GM21447 (cell line): ENCODE data around the gene HHIPL1.
"Not testable (repeated sequence)": the region's sequence is repeated elsewhere in the genome, so short reads cannot be mapped to it uniquely, and the experiment has no call there.

Experiments
- ATAC-seq: cut with Tn5 transposase; IDR thresholded peaks from one replicate; pipeline ENCODE4 v1.9.1; 2021; ENCODE audit not compliant: unreplicated experiment

HHIPL1 gene

DNA sequence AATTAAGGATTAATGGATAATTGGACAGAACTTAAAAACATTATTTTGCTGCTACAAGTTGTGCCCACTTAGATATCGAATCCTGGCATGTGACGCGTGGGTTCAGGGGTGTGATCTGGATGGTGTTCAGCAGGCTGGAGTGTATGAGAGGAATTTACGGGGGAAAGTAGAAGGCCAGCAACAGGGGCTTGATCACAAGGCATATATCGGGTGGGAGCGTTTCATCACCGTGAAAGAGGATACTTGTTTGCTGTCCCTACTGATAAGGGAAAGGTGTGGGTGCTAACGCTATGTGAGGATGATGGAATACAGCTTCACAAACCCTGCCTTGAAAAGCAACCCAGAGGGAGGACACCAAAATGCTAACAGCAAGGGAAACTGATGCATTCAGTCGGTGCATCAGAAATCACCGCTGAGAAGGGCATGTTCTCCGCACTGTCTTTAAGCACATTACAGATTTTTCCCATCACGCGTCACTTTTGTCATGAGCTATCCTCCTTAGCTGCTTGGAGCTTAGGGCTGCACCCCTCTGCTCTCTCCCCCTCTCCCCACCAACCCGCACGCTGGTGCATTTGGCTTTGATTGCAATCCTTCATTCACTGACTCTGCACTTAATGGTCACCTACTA, 13.4 kb downstream of the HHIPL1 start:
- ATAC-seq = no peak

GRCh38 chr14:99659333-99659741, 14.4 kb downstream of the HHIPL1 start:
- no peak for ATAC-seq

DNA sequence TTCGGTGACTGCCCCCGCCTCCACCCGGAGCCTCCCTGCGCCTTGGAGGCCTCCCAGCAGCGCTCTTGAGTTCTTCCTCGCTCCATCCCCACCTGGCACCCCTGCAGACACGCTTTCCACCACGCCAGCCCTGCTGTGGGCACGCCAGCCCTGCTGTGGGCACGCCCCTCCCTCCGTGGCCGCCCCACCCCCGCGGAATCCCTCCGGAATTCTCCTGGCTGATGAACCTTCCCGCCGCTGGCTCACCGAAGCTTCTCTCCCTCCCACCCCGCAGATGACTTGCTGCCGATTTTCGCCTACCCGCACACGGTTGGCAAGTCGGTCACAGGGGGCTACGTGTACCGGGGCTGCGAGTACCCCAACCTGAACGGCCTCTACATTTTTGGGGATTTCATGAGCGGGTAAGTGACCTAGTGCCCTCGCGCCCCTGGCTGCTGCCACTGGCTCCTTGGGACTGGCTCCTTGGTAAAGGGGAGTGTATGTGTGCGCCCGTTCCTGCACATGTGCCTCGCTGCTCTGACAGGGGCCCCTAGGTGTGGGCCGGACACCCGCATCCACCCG, 15.2 kb downstream of the HHIPL1 start:
- ATAC-seq = no peak

- ATAC-seq = no peak
These were observed 15.9 kb downstream of the HHIPL1 start for GRCh38 chr14:99660794-99661193.

DNA sequence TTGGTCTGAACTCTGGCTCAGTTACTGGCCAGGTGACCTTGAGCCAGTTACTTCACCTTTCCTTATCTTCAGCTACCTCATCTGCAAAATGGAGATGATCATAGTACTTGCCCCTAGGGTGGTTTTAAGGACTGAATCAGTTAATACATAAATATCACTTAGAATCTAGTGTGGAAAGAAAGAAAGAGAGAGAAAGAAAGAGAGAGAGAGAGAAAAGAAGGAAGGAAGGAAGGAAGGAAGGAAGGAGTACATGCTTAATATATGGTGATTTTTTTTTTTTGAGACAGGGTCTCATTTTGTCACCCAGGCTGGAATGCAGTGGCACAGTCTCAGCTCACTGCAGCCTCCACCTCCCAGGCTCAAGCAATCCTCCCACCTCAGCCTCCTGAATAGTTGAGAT, 16.3 kb downstream of the HHIPL1 start:
- not testable (repeated sequence) for ATAC-seq

GRCh38 chr14:99662846-99663245, 17.9 kb downstream of the HHIPL1 start:
- no peak for ATAC-seq

DNA sequence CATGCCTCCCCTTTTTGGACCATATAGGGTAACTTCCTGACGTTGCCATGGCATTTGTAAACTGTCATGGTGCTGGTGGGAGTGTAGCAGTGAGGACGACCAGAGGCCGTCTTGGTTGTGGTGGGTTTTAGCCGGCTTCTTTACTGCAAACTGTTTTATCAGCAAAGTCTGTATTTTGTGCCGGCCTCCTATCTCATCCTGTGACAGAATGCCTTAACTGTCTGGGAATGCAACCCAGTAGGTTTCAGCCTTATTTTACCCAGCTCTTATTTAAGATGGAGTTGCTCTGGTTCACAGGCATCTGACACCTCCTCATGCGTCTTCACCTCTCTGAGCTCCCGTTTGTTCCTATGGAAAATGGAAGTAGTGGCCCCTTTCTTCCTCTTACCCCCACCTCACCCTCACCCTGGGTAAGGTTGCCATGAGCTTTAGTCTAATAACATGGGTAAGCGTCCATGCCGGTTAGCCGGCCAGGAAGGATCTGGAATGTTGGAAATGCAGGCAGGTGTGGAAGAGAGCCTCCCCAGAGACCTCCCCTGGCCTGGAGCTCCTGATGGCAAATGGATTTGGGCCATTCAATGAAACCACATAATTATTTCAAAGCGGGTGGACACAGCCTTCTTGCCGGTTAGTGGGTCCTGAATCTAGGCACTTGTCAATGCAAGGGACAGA, 18.6 kb downstream of the HHIPL1 start:
- ATAC-seq = no peak

- ATAC-seq = no peak
These were observed 19.4 kb downstream of the HHIPL1 start for GRCh38 chr14:99664058-99664936.

DNA sequence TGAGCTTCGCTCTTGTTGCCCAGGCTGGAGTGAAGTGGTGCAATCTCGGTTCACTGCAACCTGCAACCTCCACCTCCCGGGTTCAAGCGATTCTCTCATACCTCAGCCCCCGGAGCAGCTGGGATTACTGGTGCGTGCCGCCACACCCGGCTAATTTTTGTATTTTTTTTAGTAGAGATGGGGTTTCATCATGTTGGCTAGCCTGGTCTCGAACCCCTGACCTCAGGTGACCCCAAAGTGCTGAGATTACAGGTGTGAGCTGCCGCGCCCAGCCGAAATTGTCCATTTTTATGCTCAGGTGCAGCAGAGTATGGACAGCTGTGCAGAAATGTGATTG, 20.0 kb downstream of the HHIPL1 start:
- no peak for ATAC-seq

GRCh38 chr14:99666533-99666932, 21.6 kb downstream of the HHIPL1 start:
- no peak for ATAC-seq

DNA sequence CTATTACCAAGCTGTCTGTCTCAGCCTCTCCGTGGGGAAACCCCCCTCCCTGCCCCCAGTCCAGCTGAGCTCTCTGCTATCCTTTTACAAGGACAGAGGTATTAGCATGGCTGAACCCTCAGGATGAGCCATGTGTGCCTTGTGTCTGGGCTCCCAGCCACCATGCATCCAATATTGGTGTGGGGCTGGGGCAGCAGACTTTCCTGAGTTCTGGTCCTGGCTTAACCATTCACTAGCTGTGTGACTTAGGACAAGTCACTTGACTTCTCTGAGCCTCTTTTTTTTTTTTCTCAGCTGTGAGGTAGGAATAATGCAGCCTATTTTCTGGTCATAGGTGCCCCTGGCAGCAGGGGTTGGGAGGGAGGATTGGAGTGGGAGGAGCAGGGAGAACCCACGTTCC, 22.1 kb downstream of the HHIPL1 start:
- ATAC-seq = no peak

GRCh38 chr14:99667821-99668220, 22.9 kb downstream of the HHIPL1 start:
- no peak for ATAC-seq

GRCh38 chr14:99668307-99669295, 23.7 kb downstream of the HHIPL1 start:
- ATAC-seq = no peak

GRCh38 chr14:99670361-99671234, 25.7 kb downstream of the HHIPL1 start:
- ATAC-seq = no peak

DNA sequence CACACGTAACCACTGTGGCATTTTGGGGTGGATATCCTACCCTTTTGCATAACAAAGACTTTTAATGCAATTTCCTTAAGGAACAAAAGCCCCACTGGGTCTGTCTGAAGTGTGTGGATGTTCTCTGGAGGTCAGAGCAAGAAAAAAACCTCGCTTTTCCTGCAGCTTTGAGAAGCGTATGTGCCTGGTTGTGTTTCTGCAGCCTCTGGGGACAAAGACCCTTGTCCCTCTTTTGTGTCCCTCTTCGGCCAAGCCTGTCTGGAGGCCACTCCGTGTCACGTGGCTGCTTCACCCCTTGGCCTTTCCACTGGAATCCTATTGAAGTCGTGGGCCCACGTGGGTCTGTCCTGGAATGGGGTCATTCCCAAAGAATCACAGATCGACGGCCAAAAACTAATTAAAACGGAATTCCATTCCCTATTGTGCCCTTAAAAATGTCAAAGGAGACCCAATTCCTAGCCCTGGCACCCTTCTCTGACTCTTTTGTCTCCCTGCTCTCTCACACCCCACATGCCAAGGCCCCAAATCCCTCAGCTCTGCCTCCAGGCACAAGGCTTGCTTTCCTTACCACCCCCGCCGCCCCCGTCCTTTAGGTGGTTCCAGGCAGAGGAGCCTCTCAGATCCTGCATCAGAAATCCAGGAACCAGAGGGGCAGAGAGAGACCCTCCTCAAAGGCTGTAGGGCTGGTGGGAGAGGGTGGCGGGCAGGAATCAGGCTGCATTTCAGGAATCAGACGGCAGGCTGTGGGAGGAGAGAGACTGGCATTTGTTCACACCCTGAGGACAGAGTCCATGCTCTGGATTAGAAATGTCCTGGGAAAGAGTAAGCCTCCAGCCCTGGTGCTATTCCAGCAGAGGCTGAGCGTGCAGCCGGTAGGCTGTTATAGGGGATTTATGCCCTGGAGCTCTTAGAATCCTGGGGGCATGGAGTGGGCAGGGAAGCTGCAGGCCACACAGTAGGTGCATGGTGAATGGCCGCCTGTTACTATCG, 26.6 kb downstream of the HHIPL1 start:
- no peak for ATAC-seq

DNA sequence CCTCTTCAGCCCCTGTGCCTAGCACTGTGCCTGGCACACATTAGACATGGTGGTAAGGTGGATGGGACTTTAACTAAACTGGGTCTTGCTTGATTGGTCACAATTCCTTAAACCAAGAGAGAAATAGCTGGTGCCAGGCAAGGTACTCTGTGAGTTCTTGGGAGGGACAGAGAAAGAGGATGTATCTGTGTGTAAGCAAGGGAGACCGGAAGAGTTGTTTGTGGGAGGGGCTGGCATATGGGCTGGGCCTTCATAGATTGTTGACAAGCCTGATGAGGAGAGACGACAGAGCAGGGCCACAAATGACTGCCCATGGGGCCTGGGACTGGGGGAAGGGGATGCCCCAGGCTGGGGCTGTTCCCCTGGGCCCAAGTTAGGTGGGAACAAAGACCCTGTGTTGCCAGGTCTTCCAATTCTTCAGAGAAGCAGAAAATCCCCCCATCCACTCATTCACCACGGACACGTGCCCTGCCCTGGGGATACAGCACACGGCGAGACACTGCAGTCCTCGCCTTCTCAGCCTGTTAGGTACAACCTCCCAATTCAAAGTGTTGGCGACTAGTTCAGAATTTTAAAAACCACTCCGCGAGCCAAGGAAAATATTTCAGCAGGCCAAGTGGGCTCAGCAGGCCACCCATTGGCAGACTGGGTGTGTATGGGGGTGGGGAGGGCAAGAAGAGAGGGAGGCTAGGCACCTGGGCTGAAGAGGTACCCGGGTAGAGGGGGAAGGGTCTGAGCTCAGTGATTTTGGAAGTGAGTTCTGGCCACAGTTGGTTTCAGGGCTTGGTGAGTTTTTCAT, 27.8 kb downstream of the HHIPL1 start:
- peak; percentile 64 for ATAC-seq

- ATAC-seq = no peak
These were observed 28.6 kb downstream of the HHIPL1 start for GRCh38 chr14:99673305-99674063.
